Measurements from ENCODE around the gene CHKA. TPM values are rescaled to one million over a fixed set of nuclear protein-coding genes. Genes with fewer than 3 reads are reported as not detected.

CHKA gene
- total and polyA plus RNA-seq, 2 experiments from 2014 or later, result 37.1 to 94.4 TPM

GRCh38 chr11:68027667-68028066 is 93.5 kb downstream of the CHKA start:
- Histone ChIP-seq H3K79me2 (replicated peaks; ENCODE audit: insufficient read depth) (peaks cover 13% of the 10 kb centered on the region), H3K4me1 (ENCODE audit: insufficient read depth) (peaks cover 3% of the 10 kb centered on the region; the same call in 1 of the 2 replicates), H3K4me2 (no peak overlapping the region), H3K27me3 (ENCODE audit: insufficient read depth) (no peaks in the 10 kb centered on the region), H2AFZ (no peak overlapping the region), H3K36me3 (ENCODE audit: insufficient read depth) (no peaks in the 10 kb centered on the region), H3K9me2 (ENCODE audit: insufficient read depth) (no peaks in the 10 kb centered on the region), H3K27ac (ENCODE audit: low read depth) (no peak overlapping the region), H3F3A (replicated peaks; ENCODE audit: low read depth) (no peaks in the 10 kb centered on the region), H4K20me1 (replicated peaks; ENCODE audit: insufficient read depth) (no peaks in the 10 kb centered on the region), H3K4me3 (no peak overlapping the region)
- no peak overlapping the region for H3K4me3 Mint-ChIP-seq
- peaks cover 16% of the 10 kb centered on the region for H3K4me1 Mint-ChIP-seq
- no peak overlapping the region for H3K27ac Mint-ChIP-seq
- H3K9me3 Mint-ChIP-seq, result no peaks in the 10 kb centered on the region
- no peak for TF ChIP-seq ETS1 (IDR thresholded peaks at IDR 0.05)
- TF ChIP-seq POLR2AphosphoS5 (IDR thresholded peaks at IDR 0.05; ENCODE audit: low read depth), result no peak
- TF ChIP-seq NANOG (IDR thresholded peaks at IDR 0.05; ENCODE audit: borderline replicate concordance), result no peak
- peaks cover 7% of the 10 kb centered on the region; the same call in 1 of the 3 replicates for H3K36me3 Mint-ChIP-seq (ENCODE audit: low read depth)
- H3K27me3 Mint-ChIP-seq (ENCODE audit: insufficient read depth, low read depth, poor library complexity), result peaks cover 20% of the 10 kb centered on the region
- DNase-seq (ENCODE audit: low spot score), result no peak
- ATAC-seq, result no peak

GRCh38 chr11:68026391-68027105 is 94.6 kb downstream of the CHKA start:
- H3F3A ChIP-seq (replicated peaks; ENCODE audit: low read depth), result no peaks in the 10 kb centered on the region
- Mint-ChIP-seq H3K27ac (no peak overlapping the region), H3K9me3 (no peaks in the 10 kb centered on the region), H3K27me3 (ENCODE audit: insufficient read depth, low read depth, poor library complexity) (peaks cover 22% of the 10 kb centered on the region), H3K4me1 (peaks cover 13% of the 10 kb centered on the region), H3K36me3 (ENCODE audit: low read depth) (peaks cover 4% of the 10 kb centered on the region; the same call in 1 of the 3 replicates), H3K4me3 (no peak overlapping the region)
- H3K9me2 ChIP-seq (ENCODE audit: insufficient read depth), result no peaks in the 10 kb centered on the region
- peaks cover 8% of the 10 kb centered on the region for H3K79me2 ChIP-seq (replicated peaks; ENCODE audit: insufficient read depth)
- no peak overlapping the region for H3K27ac ChIP-seq (ENCODE audit: low read depth)
- H3K4me2 ChIP-seq, result no peak overlapping the region
- DNase-seq (ENCODE audit: low spot score) (no peak), ATAC-seq (no peak)
- no peak overlapping the region for H2AFZ ChIP-seq
- no peaks in the 10 kb centered on the region for H3K27me3 ChIP-seq (ENCODE audit: insufficient read depth)
- H4K20me1 ChIP-seq (replicated peaks; ENCODE audit: insufficient read depth), result no peaks in the 10 kb centered on the region
- peaks cover 2% of the 10 kb centered on the region; the same call in 1 of the 2 replicates for H3K4me1 ChIP-seq (ENCODE audit: insufficient read depth)
- no peak overlapping the region for H3K4me3 ChIP-seq
- no peaks in the 10 kb centered on the region for H3K36me3 ChIP-seq (ENCODE audit: insufficient read depth)
- TF ChIP-seq ZNF462 (CRISPR knock-in tag; IDR thresholded peaks at IDR 0.05) (no peak), JUNB (IDR thresholded peaks at IDR 0.05; ENCODE audit: unreplicated experiment) (no peak), NANOG (IDR thresholded peaks at IDR 0.05; ENCODE audit: borderline replicate concordance) (no peak), CREB1 (CRISPR knock-in tag; IDR thresholded peaks at IDR 0.05; ENCODE audit: low read depth) (no peak), STAT1 (IDR thresholded peaks at IDR 0.05; ENCODE audit: unreplicated experiment) (no peak), ZNF114 (CRISPR knock-in tag; IDR thresholded peaks at IDR 0.05) (no peak), CTCF (conservative IDR thresholded peaks at IDR 0.05; ENCODE audit: low read depth in 2 of 2) (no peak), ZNF331 (CRISPR knock-in tag; IDR thresholded peaks at IDR 0.05; ENCODE audit: low read depth) (no peak), EZH2 (IDR thresholded peaks at IDR 0.05; ENCODE audit: low read depth, unreplicated experiment) (no peak), POLR2AphosphoS5 (IDR thresholded peaks at IDR 0.05; ENCODE audit: low read depth) (no peak)
